Transverse colon (tissue), 3 donors: Measurements from ENCODE around the gene CENPS.

Experiments used
- CTCF ChIP-seq, 5 experiments: fragments of 200-600 bp in 3 of 5; fragments of 450-650 bp in 2 of 5; sonication (generic) in 3 of 5; IDR thresholded peaks; 1 replicate in 2 of 5; 2 replicates in 3 of 5; pipeline ENCODE4 v1.5.1; 2016 to 2017; ENCODE audit warnings: antibody characterized with exemption in 5 of 5, inconsistent platforms in 3 of 5, mild to moderate bottlenecking in 2 of 5, moderate library complexity in 1 of 5
- POLR2A ChIP-seq: fragments of 450-650 bp; IDR thresholded peaks from one replicate; pipeline ENCODE4 v1.6.1; 2016; ENCODE audit warnings: antibody characterized with exemption, mild to moderate bottlenecking, moderate library complexity

- no peak for TF ChIP-seq CTCF (IDR thresholded peaks at IDR 0.05)
- no peak for TF ChIP-seq POLR2A
Observed at GRCh38 chr1:10451287-10451686, 21.1 kb downstream of the CENPS start.
